Stimulated activated naive CD4-positive, alpha-beta T cell treated with Interleukin-2 at 50 U/mL for 16 hours (primary cell): ENCODE results near the gene ZNF280B.
"Not testable (repeated sequence)": the region's sequence is repeated elsewhere in the genome, so short reads cannot be mapped to it uniquely, and the experiment has no call there.

ENCODE experiments used
- DNase-seq: peaks from one replicate; lab custom pipeline; 2025; lab: John Stamatoyannopoulos, UW

The ZNF280B gene

GRCh38 chr22:22507743-22508273 is 734 bp downstream of the ZNF280B start:
- no peak for DNase-seq

- DNase-seq, result no peak
Measured at GRCh38 chr22:22506736-22507135, 1.8 kb downstream of the ZNF280B start.

- no peak for DNase-seq
Measured at GRCh38 chr22:22498267-22498666, 10.3 kb downstream of the ZNF280B start.

GRCh38 chr22:22491589-22491988 is 17.0 kb downstream of the ZNF280B start:
- not testable (repeated sequence) for DNase-seq

- no peak for DNase-seq
Measured at GRCh38 chr22:22488736-22489135, 19.8 kb downstream of the ZNF280B start.

DNA sequence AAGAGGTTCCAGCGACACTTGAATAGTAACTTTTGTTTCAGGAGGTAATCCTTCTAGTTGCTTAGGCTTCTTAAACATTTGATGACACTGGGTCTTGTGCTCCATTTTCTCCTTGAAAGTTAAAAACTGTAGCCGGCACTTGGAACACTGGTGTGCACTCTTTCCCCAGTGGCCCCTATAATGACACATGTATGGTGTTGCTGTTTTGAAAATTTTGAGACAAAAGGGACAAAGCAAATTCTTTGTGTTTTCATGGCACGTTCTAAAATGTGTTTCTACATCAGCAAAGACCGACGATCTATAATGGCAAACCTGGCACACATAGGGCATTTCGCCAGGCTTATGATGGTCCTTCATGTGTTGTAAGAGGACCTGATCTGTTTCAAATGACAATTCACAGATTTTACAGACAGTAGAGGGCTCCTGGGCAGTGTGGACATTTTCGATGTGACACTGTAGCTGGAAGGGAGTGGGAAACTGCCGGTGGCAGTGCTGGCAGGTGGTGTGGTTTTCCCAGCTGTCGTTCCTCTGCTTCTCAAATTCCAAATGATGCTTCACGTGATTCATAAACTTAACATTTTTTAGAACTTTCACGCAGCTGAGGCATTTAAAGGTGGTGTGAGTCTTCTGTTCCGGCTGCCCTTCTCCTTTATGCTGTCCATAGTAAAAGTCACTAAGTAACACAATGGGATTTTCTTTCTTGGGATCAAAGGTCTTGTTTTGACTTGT is 20.5 kb downstream of the ZNF280B start:
- no peak for DNase-seq

DNA sequence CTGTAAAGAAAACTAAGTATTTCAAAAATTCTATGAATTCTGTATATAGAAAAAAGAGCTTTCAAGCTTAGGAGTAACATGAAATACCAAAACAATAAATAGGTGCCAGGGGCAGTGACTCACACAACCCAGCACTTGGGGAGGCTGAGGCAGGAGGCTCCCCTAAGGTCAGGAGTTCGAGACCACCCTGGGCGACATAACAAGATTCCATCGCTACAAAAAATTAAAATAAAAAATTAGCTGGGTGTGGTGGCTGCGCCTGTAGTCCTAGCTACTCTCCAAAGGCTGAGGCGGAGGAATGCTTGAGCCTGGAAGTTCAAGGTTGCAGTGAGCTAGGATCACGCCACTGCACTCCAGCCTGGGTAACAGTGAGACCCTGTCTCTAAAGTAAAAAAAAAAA is 21.5 kb downstream of the ZNF280B start:
- DNase-seq, result no peak

GRCh38 chr22:22486132-22486899 is 22.2 kb downstream of the ZNF280B start:
- DNase-seq, result no peak

- DNase-seq, result no peak
Measured at GRCh38 chr22:22485524-22485923, 23.0 kb downstream of the ZNF280B start.

DNA sequence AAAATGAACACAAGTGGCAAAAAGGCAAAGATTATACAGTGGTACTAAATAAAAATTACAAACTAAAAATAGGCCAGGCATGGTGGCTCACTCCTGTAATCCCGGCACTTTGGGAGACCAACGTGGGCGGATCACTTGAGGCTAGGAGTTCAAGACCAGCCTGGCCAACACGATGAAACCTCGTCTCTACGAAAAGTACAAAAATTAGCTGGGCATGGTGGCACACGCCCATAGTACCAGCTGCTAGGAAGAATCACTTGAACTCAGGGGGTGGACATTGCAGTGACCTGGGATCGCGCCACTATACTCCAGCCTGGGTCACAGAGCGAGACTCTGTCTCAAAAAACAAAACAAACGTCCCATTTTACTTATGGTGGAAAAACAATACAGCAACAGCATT is 24.5 kb downstream of the ZNF280B start:
- no peak for DNase-seq

- no peak for DNase-seq
Measured at GRCh38 chr22:22480940-22481339, 27.6 kb downstream of the ZNF280B start.

- no peak for DNase-seq
Measured at GRCh38 chr22:22479999-22480532, 28.5 kb downstream of the ZNF280B start.

- no peak for DNase-seq
Measured at GRCh38 chr22:22479116-22479515, 29.4 kb downstream of the ZNF280B start.

DNA sequence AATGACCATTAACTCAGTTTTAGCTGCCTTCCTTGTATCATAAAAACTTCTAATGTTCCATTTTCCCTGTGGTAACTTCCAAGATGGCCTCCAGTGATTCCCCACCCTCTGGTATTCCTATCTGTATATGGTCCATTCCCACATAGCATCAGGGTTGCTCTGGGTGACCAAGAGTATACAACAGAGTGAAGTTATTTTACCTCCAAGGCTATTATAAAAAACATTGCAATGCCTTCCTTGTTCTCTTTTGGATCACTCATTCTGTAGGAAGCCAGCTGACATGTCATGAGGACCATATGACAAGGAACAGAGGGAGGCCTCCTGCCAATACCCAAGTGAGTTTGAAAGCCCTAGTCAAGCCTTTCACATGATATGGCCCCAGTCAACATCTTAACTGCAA is 30.1 kb downstream of the ZNF280B start:
- no peak for DNase-seq

- no peak for DNase-seq
Measured at GRCh38 chr22:22474733-22475132, 33.8 kb downstream of the ZNF280B start.

DNA sequence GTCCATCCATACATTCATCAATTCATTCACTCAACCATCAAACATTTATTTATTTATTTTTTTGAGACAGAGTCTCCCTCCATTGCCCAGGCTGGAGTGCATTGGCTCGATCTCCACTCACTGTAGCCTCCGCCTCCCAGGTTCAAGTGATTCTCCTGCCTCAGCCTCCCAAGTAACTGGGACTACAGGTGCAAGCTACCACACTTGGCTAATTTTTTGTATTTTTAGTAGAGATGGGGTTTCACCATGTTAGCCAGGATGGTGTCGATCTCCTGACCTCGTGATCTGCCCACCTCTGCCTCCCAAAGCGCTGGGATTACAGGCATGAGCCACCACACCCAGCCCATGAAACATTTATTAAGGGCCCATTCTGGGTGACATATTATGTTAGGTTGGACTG is 37.4 kb downstream of the ZNF280B start:
- DNase-seq, result not testable (repeated sequence)

DNA sequence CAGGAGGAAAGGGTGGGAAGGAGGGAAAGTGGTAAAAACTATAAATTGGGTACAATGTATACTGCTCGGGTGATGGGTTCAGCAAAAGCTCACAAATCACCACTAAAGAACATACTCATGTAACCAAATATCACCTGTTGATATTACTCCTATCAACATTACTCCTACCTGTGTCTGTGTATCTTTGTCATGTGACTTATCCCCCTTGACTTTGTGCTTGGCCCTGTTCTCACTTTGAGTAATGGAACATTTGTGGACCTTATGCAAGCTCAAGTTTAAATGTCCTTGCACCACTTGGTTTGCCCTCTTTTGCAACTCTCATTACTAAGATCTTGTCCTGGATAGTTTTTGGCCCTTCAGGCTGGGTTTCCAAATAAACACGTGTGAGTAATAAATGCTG is 39.0 kb downstream of the ZNF280B start:
- DNase-seq, result no peak

- DNase-seq, result not testable (repeated sequence)
Measured at GRCh38 chr22:22468794-22469469, 39.6 kb downstream of the ZNF280B start.

DNA sequence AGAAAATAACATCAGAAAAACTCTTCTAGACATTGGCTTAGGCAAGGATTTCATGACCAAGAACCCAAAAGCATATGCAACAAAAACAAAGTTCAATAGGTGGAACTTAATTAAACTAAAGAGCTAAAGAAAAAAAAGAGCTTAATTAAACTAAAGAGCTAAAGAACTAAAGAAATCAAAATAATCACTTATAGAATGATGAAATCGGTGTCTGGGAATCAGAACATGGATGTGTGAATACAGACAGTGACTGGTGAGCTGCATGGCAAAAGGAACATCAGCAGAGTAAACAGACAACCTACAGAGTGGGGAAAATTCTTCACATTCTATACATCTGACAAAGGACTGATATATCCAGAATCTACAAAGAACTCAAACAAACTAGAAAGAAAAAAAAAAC is 41.4 kb downstream of the ZNF280B start:
- DNase-seq, result no peak

DNA sequence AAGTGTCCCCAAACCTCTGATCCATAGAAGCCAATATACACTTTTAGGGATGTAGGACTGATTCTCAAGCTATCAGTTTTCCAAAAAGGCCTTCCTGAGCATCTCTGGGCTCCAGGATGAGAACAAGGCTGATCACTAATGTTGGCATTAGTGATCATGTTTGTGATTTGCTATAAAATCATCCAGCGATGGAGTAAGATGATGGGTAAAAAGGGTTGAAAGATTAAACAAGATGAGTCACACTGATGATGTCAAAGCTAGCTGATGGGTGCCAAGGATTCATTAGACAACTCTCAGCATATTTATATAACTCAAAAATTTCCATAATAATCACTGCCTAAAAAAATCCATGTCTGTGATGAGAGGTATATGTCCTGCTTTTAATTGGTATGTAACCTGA is 42.8 kb downstream of the ZNF280B start:
- no peak for DNase-seq

DNA sequence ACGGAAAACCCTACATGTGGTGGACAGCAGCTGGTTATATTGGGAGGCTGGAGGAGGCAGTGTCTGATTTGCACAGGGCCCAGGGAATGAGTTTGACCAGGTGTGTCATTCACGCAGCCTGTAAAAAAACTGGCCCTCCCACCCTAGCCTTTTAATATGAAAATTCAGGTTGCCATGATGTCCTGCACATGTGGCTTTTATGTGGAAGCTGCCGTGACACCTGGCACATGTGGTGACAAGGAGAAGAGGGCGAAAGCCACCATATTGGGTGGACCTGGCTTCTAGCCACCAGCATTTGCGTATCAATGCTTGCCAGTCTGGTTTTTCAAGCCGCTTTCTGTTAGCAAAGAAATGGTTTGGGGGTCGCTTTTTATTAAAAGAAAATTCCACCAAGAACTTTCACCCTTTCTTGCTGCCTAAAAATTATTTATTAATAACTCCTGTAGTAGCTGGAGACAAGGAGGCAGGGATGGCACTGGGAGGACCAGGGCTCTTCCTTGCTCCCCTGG is 43.4 kb downstream of the ZNF280B start:
- no peak for DNase-seq

GRCh38 chr22:22464541-22465054 is 43.9 kb downstream of the ZNF280B start:
- DNase-seq, result no peak
